HepG2 (cell line): ENCODE data around the gene TMEM108.

Source experiments
- CTCF ChIP-seq: sonication (generic); formaldehyde crosslinking; IDR thresholded peaks from 2 replicates; pipeline ENCODE4 v1.5.0; 2020; ENCODE audit warnings: mild to moderate bottlenecking, missing genetic modification reagents, moderate library complexity
- KMT2A ChIP-seq: sonication (generic); formaldehyde crosslinking; IDR thresholded peaks from 2 replicates; pipeline ENCODE4 v1.4.0; 2020; ENCODE audit warnings: missing genetic modification reagents
- NBN ChIP-seq: fragments of 450-650 bp; conservative IDR thresholded peaks from 2 replicates; pipeline ENCODE4 v1.6.1; 2017
- TFAP4 ChIP-seq: sonication (generic); IDR thresholded peaks from 2 replicates; pipeline ENCODE4 v1.6.1; 2016; ENCODE audit warnings: low read depth, borderline replicate concordance
- ZC3H13 ChIP-seq: sonication (generic); formaldehyde crosslinking; IDR thresholded peaks from 2 replicates; pipeline ENCODE4 v1.8.1; 2023; ENCODE audit warnings: mild to moderate bottlenecking, missing genetic modification reagents, moderate library complexity
- ZFX ChIP-seq: sonication (generic); formaldehyde crosslinking; IDR thresholded peaks from 2 replicates; pipeline ENCODE4 v1.4.0; 2020; ENCODE audit warnings: mild to moderate bottlenecking, low read depth, missing genetic modification reagents, moderate library complexity

- TF ChIP-seq TFAP4 (no peak), CTCF (CRISPR knock-in tag) (no peak), ZFX (CRISPR knock-in tag) (no peak), NBN (no peak), ZC3H13 (no peak), KMT2A (CRISPR knock-in tag) (no peak)
Measured at GRCh38 chr3:133208184-133208583, 170.0 kb downstream of the TMEM108 start.
